Endothelial cell of umbilical vein (primary cell): ENCODE measurements around the gene BCL11A.

ENCODE experiments used
- CTCF ChIP-seq, 2 donors: IDR thresholded peaks; 1 replicate in 1 of 2; 2 replicates in 1 of 2; pipeline ENCODE4 v1.5.1; 2011; ENCODE audit warnings: low read length in 2 of 2, mild to moderate bottlenecking in 2 of 2, moderate library complexity in 2 of 2, control low read depth in 1 of 2, inconsistent platforms in 1 of 2, low read depth in 1 of 2; ENCODE audit not compliant: insufficient read depth in 1 of 2; ENCODE audit errors: extremely low read depth in 1 of 2
- FOS ChIP-seq: IDR thresholded peaks from 2 replicates; pipeline ENCODE4 v1.6.1; 2011; ENCODE audit warnings: mild to moderate bottlenecking, low read length, moderate library complexity, borderline replicate concordance; ENCODE audit not compliant: insufficient read depth
- POLR2A ChIP-seq: IDR thresholded peaks from 2 replicates; pipeline ENCODE4 v1.6.1; 2012; ENCODE audit warnings: low read depth, mild to moderate bottlenecking, control low read depth, low read length
- POLR2AphosphoS5 ChIP-seq: IDR thresholded peaks from 2 replicates; pipeline ENCODE4 v1.6.1; 2012; ENCODE audit warnings: low read depth, mild to moderate bottlenecking, control low read depth, low read length, moderate library complexity; ENCODE audit not compliant: insufficient read depth
- TF ChIP-seq, protein P1 (sequence below): IDR thresholded peaks from 2 replicates; pipeline ENCODE4 v1.6.1; 2011; ENCODE audit not compliant: insufficient read depth, insufficient read length

DNA sequence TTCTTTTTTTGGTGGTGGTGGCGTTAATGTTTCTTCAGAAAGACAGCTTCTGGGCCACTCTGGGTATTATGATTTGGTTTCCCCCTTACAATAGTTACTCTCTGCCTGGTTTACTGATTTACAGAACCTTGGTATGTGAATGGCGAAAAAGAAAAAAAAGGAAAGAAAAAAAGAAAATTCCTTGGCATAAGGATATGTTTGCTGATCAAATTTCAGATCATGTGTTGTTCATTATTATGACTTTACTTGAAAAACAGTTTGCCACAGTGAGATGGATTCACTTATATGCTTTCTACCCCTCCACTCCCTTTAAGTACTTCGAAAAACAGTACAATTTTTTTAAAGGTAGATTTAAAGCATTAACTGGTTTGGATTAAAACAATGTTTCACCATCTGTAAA lies 21.0 kb downstream of the BCL11A start:
- TF ChIP-seq CTCF (IDR thresholded peaks at IDR 0.05; ENCODE audit: extremely low read depth in 1 of 2, insufficient read depth in 1 of 2, low read depth in 1 of 2, low read length in 2 of 2), result no peak
- TF ChIP-seq POLR2A, result no peak
- TF ChIP-seq, protein P1, sequence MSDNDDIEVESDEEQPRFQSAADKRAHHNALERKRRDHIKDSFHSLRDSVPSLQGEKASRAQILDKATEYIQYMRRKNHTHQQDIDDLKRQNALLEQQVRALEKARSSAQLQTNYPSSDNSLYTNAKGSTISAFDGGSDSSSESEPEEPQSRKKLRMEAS, result no peak
- TF ChIP-seq FOS, result no peak
- TF ChIP-seq POLR2AphosphoS5, result no peak
